Psoas muscle (tissue), 8 donors: ENCODE results near the gene ALDH3A2. TPM values are rescaled to one million over a fixed set of nuclear protein-coding genes. Genes with fewer than 3 reads are reported as not detected.

Experiments
- ATAC-seq, 4 donors: fragments of 200-7000 bp; cut with Tn5 transposase; one replicate each; pipeline ENCODE4 v1.9.1; 2020; ENCODE audit warnings: moderate library complexity in 3 of 4, mild to moderate bottlenecking in 2 of 4
- DNase-seq, 2 donors: peaks; one replicate each; pipeline ENCODE4 v3.0.0-alpha.2; 2020
- H3K27ac ChIP-seq: fragments of 200-600 bp; one replicate; pipeline ENCODE4 v1.8.0; 2022
- H3K27me3 ChIP-seq, 3 donors: fragments of 200-600 bp in 1 of 3; one replicate each; pipeline versions ENCODE4 v1.6.1 to v1.8.0; 2013 to 2022; ENCODE audit warnings: low read length in 2 of 3, mild to moderate bottlenecking in 2 of 3, moderate library complexity in 1 of 3; ENCODE audit not compliant: insufficient read depth in 3 of 3
- H3K36me3 ChIP-seq, 2 donors: fragments of 200-600 bp in 1 of 2; one replicate each; pipeline versions ENCODE4 v1.6.1 to v1.8.0; 2013 to 2022; ENCODE audit warnings: low read depth in 1 of 2, mild to moderate bottlenecking in 1 of 2, moderate library complexity in 1 of 2; ENCODE audit not compliant: insufficient read depth in 1 of 2
- H3K4me1 ChIP-seq: fragments of 200-600 bp; one replicate; pipeline ENCODE4 v1.8.0; 2022
- H3K4me3 ChIP-seq: fragments of 200-600 bp; one replicate; pipeline ENCODE4 v1.8.0; 2022; ENCODE audit warnings: mild to moderate bottlenecking
- H3K9me3 ChIP-seq: fragments of 200-600 bp; one replicate; pipeline ENCODE4 v1.8.0; 2022
- CTCF ChIP-seq: fragments of 200-600 bp; IDR thresholded peaks from one replicate; pipeline ENCODE4 v1.8.0; 2022; ENCODE audit warnings: antibody characterized with exemption
- WGBS, 3 donors: extraction: QIAGEN DNeasy Blood & Tissue Kit; methylation state at CpG; one replicate each; pipeline versions ENCODE4 v1.1.6 to v1.1.7; 2013; 5-methylcytosine and 5-hydroxymethylcytosine counted together
- intact Hi-C, 2 donors: fragments of 100-400 bp; cut with DNase I; formaldehyde crosslinking; loops; one replicate each; pipeline versions ENCODE4 v1.11.0 to v1.14.2; 2022
- polyA plus RNA-seq, 3 donors: library from polyadenylated mRNA; stranded (reverse); fragments of 200-250 nt; gene quantifications; one replicate each; pipeline ENCODE4 v1.2.3, GENCODE V29; 2013
- total RNA-seq, 4 donors: library from RNA; stranded (reverse); fragmentation: NEBNext Ultra II Directional in 2 of 4; extraction: Animal tissue kit (Norgen Biotek cat#: 25700) in 2 of 4; gene quantifications; one replicate each; pipeline versions ENCODE4 v1.2.1 to v1.2.4, GENCODE V29; 2021 to 2023
- donor health status: healthy with polysubstance abuse.
- donor health status: DM: no; HTN: no; CAD: no; lungs with moderate emphysema.
- donor health status: Bipolar disorder and iron deficiency.
- donor health status: healthy.
- donor health status: DM: yes; HTN: yes; CAD: no.
- donor health status: DM: no; HTN: no; CAD: no.
- donor health status: DM: no; HTN: no; CAD: no.
- donor health status: DM: yes; HTN: yes; CAD: no.

The ALDH3A2 gene
- total and polyA plus RNA-seq, 7 donors = 32.9 to 229 (median 78.1) TPM

- intact Hi-C loops = no loop called here
- DNase-seq = no peak
- WGBS, 3 donors = 84 to 88% (median 87%) methylated on average over 13 of the region's 13 CpGs
Observed at GRCh38 chr17:19705201-19705600, 56.6 kb downstream of the ALDH3A2 start.

GRCh38 chr17:19705771-19706770 lies 57.5 kb downstream of the ALDH3A2 start:
- ATAC-seq = no peak
- WGBS, 3 donors = 70 to 88% (median 77%) methylated on average over 22 of the region's 22 CpGs
- no peak for TF ChIP-seq CTCF

More at GRCh38 chr17:19705201-19705600, 56.6 kb downstream of the ALDH3A2 start:
- Histone ChIP-seq H3K4me3 (no peak overlapping the region), H3K4me1 (no peaks in the 10 kb centered on the region), H3K27ac (no peak overlapping the region), H3K36me3 (no peaks in the 10 kb centered on the region), H3K9me3 (no peaks in the 10 kb centered on the region), H3K27me3 (no peaks in the 10 kb centered on the region)
- TF ChIP-seq CTCF = no peak
- no peak for ATAC-seq

GRCh38 chr17:19706791-19707727 lies 58.5 kb downstream of the ALDH3A2 start:
- DNase-seq = no peak
- Histone ChIP-seq H3K27me3 (no peaks in the 10 kb centered on the region), H3K9me3 (no peaks in the 10 kb centered on the region), H3K27ac (no peak overlapping the region), H3K36me3 (no peaks in the 10 kb centered on the region), H3K4me3 (no peak overlapping the region), H3K4me1 (no peaks in the 10 kb centered on the region)
- intact Hi-C loops = no loop called here
- TF ChIP-seq CTCF = no peak
- WGBS, 3 donors = 75 to 82% (median 77%) methylated on average over 12 of the region's 12 CpGs
- ATAC-seq = no peak

More at GRCh38 chr17:19705771-19706770, 57.5 kb downstream of the ALDH3A2 start:
- H3K27me3 ChIP-seq = no peaks in the 10 kb centered on the region
- H3K27ac ChIP-seq = no peak overlapping the region
- intact Hi-C loops = no loop called here
- H3K36me3 ChIP-seq = no peaks in the 10 kb centered on the region
- no peaks in the 10 kb centered on the region for H3K4me1 ChIP-seq
- no peak for DNase-seq
- H3K9me3 ChIP-seq = no peaks in the 10 kb centered on the region
- no peak overlapping the region for H3K4me3 ChIP-seq

GRCh38 chr17:19707728-19708221 lies 59.2 kb downstream of the ALDH3A2 start:
- WGBS, 3 donors = 79 to 88% (median 86%) methylated on average over 11 of the region's 11 CpGs
- H3K9me3 ChIP-seq = no peaks in the 10 kb centered on the region
- no peak for TF ChIP-seq CTCF
- ATAC-seq (no peak), DNase-seq (no peak)
- no peaks in the 10 kb centered on the region for H3K36me3 ChIP-seq
- no peaks in the 10 kb centered on the region for H3K4me1 ChIP-seq
- H3K27ac ChIP-seq = no peak overlapping the region
- H3K27me3 ChIP-seq = no peaks in the 10 kb centered on the region
- no peak overlapping the region for H3K4me3 ChIP-seq
- intact Hi-C loops = no loop called here
